GM19023 (cell line): ENCODE results near the gene ATOSA.

ENCODE experiments used
- ATAC-seq: cut with Tn5 transposase; IDR thresholded peaks from one replicate; pipeline ENCODE4 v1.9.1; 2021; ENCODE audit warnings: mild to moderate bottlenecking, moderate library complexity; ENCODE audit not compliant: unreplicated experiment

The ATOSA gene

GRCh38 chr15:52679232-52680040 is at the start of gene ATOSA:
ATOSA (minus strand) TSS chr15:52679388; CDS start chr15:52678021, 1,367 bp downstream.
- peak; percentile 80 for ATAC-seq

GRCh38 chr15:52728899-52729298 is 49.7 kb upstream of the ATOSA start:
- ATAC-seq: no peak

GRCh38 chr15:52727815-52728214 is 48.6 kb upstream of the ATOSA start:
- no peak for ATAC-seq

DNA sequence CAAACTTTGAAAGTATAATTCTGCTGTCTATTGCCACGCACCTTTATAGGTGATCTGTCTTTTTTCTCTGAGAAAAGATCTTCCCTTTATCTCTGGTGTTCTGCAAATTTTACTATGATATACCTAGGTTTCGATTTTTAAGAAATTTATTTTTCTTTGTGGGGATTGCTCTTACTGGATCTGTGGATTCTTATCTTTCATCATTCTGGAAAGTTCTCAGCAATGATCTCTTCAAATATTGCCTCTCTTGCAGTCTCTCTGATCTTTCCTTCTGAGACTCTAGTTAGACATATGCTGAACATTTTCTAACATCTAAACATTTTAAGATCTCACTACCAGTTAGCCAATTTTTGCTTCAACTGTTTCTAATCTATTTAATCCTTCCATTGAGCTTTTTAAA is 47.0 kb upstream of the ATOSA start:
- no peak for ATAC-seq

- no peak for ATAC-seq
These were observed 39.4 kb upstream of the ATOSA start for GRCh38 chr15:52718551-52718950.

DNA sequence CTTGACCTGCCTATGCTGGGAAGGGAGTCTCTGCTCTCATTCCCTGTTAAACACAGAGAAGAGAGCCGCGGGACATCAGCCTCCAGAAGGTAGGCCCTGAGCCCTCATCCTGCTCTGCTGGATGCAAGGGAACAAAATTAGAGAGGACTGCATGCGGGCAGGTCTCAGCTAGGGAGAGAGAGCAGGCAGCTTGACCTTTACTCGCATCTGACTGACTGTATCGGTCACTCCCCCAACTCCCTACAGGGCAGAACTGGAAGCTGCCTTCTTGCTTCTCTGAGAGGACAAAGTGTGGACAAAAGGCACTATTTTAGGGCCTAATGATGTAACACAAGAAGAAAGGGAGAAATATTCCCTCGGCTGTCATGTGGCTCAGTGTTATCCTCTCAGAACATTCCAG is 38.7 kb upstream of the ATOSA start:
- ATAC-seq: no peak

- ATAC-seq: no peak
These were observed 38.3 kb upstream of the ATOSA start for GRCh38 chr15:52717481-52717880.

DNA sequence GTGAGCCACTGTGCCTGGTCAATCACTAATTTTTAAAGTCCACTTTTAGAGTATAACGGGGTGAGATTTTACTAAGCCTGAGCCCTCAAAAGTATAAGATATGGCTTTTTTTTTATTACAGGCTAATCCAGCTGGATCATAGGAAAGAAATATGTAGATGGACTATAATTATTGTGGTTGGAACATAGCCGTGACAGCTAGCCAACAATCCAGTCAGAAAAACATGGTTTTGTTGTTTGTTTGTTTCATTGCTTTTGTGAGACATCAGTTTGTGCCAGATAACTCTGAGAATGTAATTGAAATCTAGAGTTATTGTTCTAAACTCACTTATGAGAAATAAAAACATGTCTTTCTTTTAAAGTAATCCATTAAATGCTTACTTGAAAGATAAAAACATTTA is 37.3 kb upstream of the ATOSA start:
- no peak for ATAC-seq

GRCh38 chr15:52715411-52715810 is 36.2 kb upstream of the ATOSA start:
- ATAC-seq: no peak

DNA sequence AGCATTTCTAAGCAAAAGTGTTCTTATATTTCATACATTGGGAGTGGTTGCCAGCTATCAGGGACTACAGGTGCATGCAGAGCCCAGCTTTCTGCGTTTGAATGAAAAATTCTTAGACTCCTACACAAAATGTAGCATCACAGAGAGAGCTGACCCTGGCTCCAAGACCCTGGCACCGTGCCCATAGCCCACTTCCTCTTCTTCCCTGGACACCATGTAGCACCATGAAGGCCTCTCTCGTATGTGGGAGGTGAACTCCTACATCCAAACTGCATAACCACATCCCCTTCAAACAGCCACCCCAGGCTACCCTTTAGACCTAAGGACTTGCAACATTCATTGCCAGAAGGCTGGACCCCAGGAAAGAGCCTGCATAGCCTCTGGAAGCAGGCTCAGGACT is 35.8 kb upstream of the ATOSA start:
- no peak for ATAC-seq

DNA sequence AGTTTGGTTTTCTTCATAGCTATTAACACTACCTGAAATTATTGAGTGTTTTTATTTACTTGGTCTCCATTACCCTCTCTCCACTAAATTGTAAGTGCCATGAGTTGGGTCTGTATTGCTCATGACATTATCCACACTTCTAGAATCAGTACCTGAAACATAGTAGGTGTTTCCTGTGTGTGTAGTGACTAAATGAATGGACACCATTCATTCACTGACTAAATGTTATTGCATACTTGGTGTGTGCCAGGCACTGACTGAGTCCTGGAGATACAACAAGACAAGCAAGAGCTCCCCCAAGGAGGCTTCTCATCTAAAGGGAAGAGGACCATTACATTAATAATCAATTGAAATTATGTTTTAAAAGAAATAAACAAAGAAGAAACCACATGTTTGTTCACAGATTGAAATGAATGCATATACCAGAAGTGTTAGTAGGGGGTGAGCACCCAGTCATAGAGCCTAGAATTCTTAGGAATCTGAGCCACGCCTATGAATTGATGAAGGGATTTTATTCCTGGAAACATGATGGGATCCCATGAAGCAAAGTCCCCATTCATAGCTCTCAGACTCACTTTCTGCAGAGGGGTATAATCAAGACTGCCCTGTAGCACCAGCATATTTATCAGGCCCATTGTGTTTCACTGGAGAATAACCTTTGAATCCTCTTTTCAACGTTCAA is 31.7 kb upstream of the ATOSA start:
- no peak for ATAC-seq

- ATAC-seq: peak; percentile 40
These were observed 31.0 kb upstream of the ATOSA start for GRCh38 chr15:52710050-52710707.

GRCh38 chr15:52709187-52709981 is 30.2 kb upstream of the ATOSA start:
- ATAC-seq: peak; percentile 86

DNA sequence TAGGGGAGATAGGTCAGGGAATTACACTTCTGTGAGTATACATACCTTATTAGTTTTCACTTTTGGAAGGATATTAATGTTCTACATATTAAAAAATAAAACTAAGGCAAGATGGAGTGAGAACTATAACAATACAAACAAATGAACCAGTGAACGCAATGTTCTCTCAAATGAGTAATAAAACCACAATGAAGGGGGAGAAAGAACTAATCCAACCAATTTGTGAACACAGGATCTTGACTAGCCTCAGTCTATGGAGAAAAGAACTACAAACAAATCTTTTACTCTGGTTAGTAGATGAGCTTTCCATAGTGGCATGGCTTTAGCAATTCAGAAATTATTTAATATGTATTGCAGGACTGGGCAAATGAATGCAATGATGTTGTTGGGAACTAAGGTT is 26.9 kb upstream of the ATOSA start:
- ATAC-seq: no peak

DNA sequence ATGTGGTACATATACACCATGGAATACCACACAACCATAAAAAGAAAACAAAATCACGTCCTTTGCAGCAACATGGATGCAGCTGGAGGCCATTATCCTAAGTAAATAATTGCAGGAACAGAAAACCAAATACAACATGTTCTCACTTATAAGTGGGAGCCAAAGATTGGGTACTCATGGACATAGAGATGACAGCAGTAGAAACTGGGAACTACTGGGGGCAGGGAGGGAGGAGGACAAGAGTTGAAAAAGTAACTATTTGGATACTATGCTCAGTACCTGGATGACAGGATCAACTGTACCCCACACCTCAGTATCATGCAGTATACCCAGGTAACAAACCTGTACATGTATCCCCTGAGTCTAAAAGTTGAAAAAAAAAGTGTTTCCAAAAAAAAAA is 23.2 kb upstream of the ATOSA start:
- no peak for ATAC-seq

DNA sequence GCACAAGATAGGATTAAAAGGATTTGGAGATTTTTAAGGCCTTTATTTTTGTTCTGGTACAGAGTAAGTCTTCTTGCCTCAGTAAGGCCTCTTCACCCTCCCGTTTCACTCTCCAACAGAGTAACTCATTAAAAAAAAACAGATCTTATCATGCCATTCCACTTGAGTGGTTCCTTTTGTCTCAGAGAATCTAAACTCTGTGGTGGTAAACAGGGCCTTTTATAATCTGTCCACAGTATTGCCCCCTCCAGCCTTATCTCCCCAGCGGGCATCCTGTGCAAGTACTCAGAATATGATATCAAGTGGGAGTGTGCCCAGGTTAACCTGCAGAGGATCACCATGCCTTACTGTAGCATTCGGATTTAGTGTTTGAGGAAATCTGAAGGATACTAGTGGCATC is 20.3 kb upstream of the ATOSA start:
- no peak for ATAC-seq

- ATAC-seq: no peak
These were observed 19.3 kb upstream of the ATOSA start for GRCh38 chr15:52698514-52698913.

- no peak for ATAC-seq
These were observed 17.9 kb upstream of the ATOSA start for GRCh38 chr15:52697051-52697450.

GRCh38 chr15:52695154-52695553 is 16.0 kb upstream of the ATOSA start:
- ATAC-seq: no peak

GRCh38 chr15:52689562-52689961 is 10.4 kb upstream of the ATOSA start:
- ATAC-seq: no peak

DNA sequence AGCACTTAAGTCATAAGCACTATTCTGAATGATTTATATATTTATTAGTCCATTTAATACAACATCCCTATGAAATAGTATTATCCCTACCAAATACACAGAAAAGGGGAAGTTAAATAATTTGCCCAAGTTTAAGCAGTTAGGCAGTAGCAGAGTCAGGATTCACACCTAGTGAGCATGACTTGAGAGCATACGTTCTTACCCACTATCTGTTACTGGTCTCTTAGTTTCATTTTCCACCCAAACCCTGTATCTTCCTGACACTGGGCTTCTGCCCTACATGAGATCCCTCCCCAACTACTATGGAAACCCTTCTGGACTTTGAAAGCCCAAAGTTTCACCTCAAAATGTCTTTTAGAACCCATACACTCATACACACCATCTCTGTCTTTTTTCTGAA is 4.4 kb upstream of the ATOSA start:
- no peak for ATAC-seq
